ENCODE measurements around the gene CACNA1H.
"Not testable (repeated sequence)": the region's sequence is repeated elsewhere in the genome, so short reads cannot be mapped to it uniquely, and the experiment has no call there.

The CACNA1H gene

DNA sequence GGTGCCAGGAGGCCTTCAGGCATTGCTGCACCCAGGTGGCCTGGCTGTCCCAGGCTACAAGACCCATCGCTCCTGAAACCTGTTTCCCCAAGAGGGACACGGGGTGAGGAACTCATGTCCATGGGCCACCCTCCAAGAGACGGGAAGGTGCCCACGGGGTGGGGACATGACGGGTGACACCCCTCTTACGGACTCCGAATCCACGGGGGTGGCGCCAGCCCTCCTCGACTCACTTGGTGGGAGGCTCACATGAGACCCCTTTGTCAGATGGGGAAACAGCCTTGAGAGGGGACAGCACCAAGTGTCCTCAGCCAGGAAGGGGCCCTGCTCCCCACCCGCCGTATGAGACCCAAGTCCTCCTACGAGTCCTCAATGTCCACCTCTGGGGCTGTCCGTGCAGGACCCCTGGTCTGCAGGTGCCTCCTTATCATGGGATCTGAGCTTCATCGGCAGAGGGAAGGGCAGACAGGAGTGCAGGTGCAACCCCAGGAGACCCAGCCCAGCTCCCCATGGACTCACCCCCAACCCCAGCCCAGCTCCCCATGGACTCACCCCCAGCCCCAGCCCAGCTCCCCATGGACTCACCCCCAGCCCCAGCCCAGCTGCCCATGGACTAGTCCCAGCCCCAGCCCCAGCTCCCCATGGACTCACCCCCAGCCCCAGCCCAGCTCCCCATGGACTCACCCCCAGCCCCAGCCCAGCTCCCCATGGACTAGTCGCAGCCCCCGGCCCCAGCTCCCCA, 77.7 kb downstream of the CACNA1H start:
- DNase-seq, result not testable (repeated sequence)

GRCh38 chr16:1231301-1231700, 78.4 kb downstream of the CACNA1H start:
- DNase-seq, result not testable (repeated sequence)

DNA sequence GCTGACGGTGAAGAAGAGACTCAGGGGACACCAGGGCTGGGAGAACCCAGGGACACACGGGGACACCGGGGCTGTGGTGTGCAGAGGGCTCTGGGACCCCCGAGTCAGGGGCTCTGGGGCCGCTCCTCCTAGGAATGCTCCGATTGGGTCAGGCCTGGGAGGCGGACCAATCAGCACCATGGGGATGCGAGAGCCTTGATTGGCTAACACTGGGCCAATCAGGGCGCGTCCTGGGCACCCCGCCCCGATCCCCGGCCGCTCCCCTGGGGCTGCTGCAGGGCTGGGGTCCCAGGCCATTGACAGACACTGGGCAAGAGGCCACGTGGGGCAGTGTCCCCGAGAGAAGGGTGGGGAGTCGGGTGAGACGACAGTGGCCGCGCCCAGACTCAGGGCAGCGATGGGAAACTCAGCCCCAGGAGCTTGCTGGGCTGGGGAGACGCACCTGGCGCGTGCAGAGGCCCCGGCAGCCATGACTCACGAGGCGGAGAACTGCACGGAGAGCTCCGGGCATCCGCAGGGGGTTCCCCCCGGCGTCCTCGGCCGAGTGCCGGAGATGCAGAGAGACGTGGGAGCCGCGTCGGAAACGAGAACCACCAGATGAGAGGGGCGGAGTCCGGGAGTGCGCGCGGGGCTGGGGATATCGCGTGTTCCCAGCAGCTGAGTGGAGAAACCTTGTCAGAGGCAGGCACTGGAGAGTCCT, 79.3 kb downstream of the CACNA1H start:
- not testable (repeated sequence) for DNase-seq

DNA sequence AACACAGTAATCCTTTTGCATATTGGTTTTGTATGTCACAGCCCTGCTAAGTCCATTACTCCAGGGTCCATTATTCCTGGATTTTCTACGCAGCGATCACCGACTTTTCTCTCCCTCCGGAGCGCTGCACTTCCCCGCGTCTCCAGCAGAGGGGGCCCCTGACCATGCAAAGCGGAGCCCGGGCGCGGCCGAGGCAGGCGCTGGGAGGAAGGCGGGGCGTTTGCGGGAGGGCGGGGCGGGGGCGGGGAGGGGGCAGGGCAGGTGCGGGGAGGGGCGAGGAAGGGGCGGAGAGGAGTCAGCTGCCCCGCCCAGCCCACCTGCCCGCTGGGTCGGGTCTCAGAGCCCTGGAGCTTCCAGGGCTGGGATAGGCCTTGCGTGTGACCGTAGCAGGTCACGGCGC, 83.8 kb downstream of the CACNA1H start:
- DNase-seq, result not testable (repeated sequence)

- DNase-seq, result no peak
Observed at GRCh38 chr16:1237990-1238389, 85.1 kb downstream of the CACNA1H start.

DNA sequence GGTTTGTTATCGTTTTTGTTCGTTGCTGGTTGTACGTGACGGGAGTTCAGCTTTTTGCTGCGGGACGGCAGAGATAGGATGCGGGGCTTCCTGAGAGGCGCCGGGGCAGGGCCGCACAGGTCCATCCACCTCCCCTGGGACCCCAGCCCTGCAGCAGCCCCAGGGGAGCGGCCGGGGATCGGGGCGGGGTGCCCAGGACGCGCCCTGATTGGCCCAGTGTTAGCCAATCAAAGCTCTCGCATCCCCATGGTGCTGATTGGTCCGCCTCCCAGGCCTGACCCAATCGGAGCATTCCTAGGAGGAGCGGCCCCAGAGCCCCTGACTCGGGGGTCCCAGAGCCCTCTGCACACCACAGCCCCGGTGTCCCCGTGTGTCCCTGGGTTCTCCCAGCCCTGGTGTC, 86.0 kb downstream of the CACNA1H start:
- not testable (repeated sequence) for DNase-seq

GRCh38 chr16:1239575-1239974, 86.7 kb downstream of the CACNA1H start:
- not testable (repeated sequence) for DNase-seq

- not testable (repeated sequence) for DNase-seq
Observed at GRCh38 chr16:1240436-1240835, 87.5 kb downstream of the CACNA1H start, which contains the start of gene TPSAB1. TSS of gene TPSAB1 (plus strand) at chr16:1240705. CDS start at chr16:1240939, 234 bp downstream.

DNA sequence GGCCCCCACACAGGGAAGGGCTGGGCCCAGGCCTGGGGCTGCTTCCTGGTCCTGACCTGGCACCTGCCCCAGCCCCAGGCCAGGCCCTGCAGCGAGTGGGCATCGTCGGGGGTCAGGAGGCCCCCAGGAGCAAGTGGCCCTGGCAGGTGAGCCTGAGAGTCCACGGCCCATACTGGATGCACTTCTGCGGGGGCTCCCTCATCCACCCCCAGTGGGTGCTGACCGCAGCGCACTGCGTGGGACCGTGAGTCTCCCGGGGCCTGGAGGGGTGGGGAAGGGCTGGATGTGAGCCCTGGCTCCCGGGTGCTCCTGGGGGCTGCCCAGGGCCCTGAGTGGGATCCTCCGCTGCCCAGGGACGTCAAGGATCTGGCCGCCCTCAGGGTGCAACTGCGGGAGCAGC, 88.2 kb downstream of the CACNA1H start:
- not testable (repeated sequence) for DNase-seq

DNA sequence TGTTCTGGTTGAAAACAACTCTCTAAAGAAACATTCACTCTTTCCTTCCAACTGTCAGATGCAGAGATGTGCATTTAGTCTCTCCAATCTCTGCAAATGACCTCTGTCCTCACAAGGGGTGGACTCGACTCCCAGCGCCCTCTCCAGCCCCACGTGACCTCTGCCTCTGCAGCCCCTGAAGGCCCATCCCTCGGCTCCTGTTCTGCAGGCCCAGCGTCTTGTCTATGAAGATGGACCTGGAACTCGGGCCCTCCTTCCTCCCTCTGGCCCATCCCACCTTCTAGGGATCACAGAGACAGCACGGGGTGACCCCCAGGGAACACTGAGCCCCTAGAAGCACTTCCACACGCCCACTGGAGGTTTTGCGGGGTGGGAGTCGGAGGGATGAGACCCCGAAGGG, 90.5 kb downstream of the CACNA1H start:
- not testable (repeated sequence) for DNase-seq

DNA sequence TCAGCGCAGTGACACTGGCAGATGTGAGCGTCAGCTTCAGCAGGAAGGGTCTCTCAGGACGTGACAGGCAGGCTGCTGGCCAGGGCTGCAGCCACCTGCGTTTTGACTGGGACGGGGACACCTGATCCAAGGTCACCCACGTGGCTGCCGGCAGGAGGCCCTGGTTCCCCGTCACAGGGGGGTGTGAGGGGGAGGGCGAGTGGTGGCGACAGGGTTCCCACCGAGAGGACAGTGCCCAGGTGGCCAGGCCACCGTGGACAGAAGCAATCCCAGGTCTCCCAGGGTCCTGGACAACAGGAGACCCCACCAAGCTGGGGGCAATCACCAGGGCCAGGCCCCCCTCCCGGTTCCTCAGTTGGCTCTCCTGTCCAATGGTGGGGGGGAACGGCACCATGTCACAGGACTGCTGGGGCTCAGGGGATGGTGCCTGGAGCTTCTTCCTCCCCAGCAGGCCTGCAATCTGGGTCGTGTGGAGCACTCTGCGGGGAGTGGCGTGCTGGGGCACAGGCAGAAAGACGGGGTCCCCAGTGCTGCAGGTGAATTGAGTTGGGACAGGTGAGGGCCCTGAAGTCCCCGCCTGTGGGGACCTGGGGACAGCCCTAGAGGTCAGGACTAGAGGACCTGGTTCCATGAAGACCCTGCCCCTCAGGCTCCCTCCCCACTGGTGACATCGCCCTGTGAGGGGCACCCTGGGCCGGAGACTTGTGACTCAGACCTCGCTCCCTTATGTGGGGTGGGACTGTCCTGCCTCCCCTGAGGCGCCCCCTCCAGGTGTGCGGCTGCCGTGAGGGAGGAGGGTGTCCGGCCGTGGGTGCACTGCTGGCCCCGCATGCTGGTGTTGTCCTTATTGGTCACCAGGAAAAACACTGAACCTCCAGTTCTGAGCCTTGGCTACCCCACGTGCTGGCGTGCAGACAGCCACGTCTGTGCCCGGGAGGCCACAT, 91.3 kb downstream of the CACNA1H start:
- not testable (repeated sequence) for DNase-seq

DNA sequence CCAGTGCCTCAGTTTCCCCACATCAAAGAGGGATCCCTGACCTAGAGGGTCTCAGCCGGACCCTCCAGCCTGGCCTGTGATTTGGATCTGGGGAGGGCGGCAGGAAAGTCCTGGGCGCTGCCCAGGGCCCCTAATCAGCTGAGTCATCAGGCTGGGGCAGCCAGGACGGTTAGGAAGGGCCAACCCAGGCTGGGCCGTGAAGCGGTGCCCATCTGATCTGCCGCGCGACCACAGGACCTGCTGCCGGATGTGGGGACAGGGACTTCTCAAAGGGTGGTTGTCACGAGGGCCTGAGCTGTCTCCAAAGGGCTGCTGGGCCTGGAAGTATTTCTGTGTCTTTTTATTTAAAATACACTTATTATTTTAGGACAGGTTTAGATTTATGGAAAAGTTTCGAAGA, 92.0 kb downstream of the CACNA1H start:
- DNase-seq, result no peak

- DNase-seq, result no peak
Observed at GRCh38 chr16:1245452-1246020, 92.6 kb downstream of the CACNA1H start.

DNA sequence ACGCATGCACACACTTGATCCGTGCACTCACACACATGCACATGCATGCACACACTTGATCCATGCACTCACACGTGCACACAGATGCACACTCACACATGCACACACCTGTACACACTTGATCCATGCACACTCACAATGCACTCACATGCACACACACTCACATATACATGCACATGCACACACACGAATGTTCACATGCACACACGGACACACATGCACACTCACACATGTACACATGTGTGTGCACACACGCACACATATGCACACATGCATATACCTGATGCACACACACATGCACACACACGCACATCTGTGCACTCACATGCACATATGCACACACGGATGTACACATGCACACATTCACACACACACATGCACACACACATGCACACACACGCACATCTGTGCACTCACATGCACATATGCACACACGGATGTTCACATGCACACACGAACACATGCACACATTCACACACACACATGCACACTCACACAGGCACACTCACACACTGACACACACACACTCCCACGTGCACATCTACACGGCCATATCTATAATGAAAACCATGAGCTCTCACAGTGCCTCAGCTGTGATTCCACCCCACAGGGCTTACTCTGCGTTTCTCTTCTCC, 95.1 kb downstream of the CACNA1H start:
- DNase-seq, result not testable (repeated sequence)

- DNase-seq, result not testable (repeated sequence)
Observed at GRCh38 chr16:1249031-1249755, 96.3 kb downstream of the CACNA1H start.

GRCh38 chr16:1253701-1254364, 100.9 kb downstream of the CACNA1H start:
- DNase-seq, result not testable (repeated sequence)

DNA sequence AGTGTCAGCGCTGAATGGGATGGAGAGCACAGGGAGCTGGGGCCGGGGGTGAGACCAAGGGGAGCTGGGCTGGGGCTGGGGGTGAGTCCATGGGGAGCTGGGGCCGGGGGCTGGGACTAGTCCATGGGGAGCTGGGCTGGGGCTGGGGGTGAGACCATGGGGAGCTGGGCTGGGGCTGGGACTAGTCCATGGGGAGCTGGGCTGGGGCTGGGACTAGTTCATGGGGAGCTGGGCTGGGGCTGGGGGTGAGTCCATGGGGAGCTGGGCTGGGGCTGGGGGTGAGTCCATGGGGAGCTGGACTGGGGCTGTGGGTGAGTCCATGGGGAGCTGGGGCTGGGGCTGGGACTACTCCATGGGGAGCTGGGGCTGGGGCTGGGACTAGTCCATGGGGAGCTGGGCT, 101.9 kb downstream of the CACNA1H start:
- DNase-seq, result not testable (repeated sequence)

- DNase-seq, result not testable (repeated sequence)
Observed at GRCh38 chr16:1255276-1256122, 102.6 kb downstream of the CACNA1H start, which contains the start of gene TPSD1. TSS of gene TPSD1 (plus strand) at chr16:1256069. CDS start at chr16:1256281, 212 bp downstream.

- not testable (repeated sequence) for DNase-seq
Observed at GRCh38 chr16:1256296-1256873, 103.5 kb downstream of the CACNA1H start.

Measured in activated effector memory CD4-positive, alpha-beta T cell treated with Interleukin-2 at 50 U/mL for 16 hours (primary cell).